ENCODE measurements around the gene ACE2. TPM values are rescaled to one million over a fixed set of nuclear protein-coding genes. Genes with fewer than 3 reads are reported as not detected.

The ACE2 gene
- total RNA-seq, 1 donor from 2014 or later: not detected

DNA sequence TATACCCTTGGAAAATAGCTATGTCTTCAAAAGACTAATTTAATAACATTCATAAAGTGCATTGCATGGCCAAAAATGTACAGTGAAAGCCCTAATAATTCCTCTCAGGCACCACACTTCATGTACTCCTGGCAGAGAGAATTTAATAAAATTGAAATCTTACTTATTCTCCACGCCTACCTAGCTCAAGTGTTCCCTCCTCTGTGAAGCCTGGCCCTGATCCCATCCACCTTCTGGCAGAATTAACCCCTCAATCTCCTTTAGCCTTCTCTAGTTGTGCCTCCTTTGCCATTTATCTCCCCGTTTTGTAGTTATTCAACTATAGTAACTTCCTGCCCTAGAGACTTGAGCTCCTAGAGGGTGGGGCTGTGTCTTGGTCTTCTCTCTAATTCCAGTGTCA lies 26.7 kb downstream of the ACE2 start:
- DNase-seq: no peak

DNA sequence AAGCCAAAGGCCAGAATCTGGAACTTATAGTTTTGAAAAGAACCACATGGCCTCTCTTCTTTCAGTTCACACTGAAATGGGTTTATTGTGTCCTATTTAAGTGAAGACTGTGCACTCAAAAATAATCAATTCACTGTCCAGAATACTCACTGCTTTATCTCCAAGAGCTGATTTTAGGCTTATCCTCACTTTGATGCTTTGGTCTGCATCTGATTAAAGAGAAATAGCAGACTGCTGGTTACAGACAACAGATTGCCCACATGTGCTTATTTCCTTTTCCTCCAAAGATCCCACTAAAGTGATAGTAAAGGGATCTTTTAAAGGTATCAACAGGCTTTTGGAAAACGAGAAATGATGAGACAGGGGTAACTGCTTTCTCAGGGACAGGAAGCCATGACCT lies 30.6 kb downstream of the ACE2 start:
- no peak for DNase-seq

DNA sequence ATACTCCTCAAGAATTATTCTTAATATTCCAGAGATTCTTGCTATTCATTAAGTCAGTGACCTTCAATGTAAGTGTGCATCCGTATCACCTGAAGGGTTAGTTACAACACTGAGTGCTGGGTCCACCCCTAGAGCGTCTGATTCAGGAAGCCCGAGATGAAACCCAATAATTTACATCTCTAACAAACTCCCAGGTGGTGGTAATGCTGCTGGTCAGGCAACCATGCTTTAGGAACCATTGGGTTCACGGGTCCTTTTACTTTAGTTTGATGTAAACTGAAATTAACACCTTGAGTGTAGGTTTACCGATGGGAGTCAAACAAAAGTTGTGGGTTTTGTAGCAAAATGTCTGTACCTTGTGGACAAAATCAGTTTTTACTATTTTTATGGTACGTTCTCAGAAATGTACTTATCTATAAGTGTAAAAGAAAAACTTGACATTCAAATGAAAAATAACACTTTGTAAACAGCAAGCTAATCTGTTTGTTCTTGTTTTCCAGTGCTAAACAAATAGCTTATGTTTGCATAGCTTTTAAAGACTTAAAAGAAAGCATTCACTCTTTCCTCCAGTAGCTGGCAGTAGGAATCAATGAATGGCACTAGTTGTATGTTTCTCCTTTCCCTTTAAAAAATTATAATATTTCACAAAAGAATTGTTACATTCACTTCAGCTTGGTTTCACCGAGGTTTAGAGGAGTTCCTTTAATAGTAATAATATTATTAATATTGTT lies 32.7 kb downstream of the ACE2 start:
- no peak for DNase-seq

DNA sequence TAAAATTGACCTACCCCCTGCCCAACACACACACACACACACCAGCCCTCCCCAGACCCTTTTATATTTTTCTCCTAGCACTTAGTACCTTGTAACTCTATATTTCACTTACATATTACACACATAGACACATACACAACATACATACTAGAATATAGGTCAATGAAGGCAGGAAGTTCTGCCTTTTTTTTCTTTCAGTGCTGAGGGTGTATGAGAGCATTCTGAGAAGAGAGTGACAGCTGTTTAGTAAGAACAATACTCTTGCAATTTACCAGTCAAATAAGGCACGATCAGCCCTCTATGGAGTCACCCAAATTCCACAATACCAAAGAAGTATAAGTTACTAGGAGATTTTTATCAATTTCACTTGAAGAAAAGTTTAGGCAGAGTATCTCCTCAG lies 33.5 kb downstream of the ACE2 start:
- no peak for DNase-seq

DNA sequence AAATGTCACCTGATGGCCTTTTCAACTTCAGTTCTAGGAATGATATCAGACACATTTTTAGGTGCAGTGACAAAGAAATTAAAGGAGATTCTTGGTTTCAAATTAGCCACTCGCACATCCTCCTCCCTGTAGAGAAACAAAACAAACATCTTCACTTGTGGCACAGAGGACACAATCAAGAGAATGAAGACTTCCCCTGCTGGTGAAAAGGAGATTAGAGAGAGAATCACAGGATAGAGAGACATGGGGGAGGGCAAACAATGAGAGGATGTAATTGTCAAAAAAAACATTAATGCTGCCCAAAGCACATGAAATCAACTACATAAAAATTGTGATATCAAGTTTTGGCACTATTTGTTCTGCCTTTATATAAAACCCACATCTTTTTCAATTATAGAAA lies 34.5 kb downstream of the ACE2 start:
- DNase-seq: no peak

DNA sequence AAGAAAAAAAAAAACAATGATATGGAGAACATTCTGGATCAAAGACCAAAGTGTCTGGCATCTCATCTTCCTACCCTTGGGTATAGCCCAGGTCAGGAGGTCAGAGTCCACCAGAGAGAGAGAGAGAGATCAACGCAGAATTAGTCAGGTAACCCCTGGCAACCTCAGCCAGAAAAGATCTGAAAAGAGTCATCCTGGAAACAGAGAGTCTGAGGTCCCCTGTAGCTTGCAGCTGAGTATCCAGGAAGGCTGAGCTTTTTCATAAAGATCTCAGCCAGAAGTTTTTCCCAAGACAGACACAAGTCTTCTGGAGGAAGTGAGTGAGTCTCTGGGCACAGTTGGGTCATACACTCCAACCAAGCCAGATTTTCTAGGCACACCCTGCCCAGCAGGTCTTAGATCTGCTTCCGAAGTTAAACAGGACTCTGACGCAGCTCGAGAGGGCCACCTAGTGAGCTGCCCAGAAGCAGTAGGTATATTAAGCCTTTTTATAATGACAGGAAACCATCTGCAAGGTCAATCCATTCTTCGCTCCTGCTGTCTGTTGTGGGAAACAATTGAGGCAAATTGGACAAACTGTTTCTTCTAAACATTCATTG lies 35.7 kb downstream of the ACE2 start:
- DNase-seq: peak; percentile 11

DNA sequence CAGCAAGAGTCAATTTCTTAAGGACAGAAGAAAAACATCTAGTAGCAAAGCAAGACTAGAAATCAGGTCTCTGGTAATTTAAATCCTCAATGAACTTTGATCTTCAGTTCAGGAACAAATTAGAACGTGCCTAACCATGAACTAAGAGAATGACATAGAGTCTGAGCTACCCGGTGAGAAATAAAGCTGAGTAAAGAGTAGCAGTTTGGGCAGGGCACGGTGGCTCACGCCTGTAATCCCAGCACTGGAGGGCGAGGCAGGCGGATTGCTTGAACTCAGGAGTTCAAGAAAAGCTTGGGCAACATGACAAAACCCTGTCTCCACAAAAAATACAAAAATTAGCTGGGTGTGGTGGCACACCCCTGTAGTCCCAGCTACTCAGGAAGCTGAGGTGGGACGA lies 37.7 kb downstream of the ACE2 start:
- no peak for DNase-seq

DNA sequence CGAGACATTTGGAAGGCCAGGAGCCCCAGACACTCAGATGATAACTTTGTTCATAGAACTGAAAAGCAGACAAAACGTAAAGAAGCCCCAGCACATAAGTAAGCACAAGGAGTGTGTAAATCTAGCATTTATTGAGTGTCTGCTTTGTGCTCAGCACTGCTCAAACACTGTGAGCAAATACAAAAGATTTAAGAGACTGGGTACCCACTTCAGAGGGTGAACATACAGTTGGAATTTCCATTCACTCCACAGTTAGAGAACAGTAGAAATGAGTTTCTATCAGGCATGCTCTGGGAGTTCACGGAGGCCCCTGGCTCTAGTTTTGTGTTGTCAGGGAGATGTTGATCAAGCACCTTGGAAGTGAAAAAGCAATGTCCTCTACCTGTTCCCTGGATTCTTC lies 39.8 kb downstream of the ACE2 start:
- DNase-seq: no peak

DNA sequence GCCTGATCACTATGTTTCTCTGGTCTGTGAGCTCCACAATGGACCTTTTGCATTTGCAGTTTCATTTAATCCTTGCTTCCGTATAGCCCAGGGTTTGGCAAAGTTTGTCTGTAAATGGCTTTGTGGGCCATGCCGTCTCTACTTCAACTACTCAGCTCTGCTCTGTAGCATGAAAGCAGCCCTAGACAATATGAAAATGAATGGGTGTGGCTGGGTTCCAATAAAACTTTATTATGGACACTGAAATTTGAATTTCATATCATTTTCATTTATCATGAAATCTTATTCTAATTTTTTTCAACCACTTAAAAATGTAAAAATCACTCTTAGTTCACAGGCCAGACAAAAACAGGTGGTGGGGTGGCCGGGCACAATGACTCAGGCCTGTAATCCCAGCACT lies 41.5 kb downstream of the ACE2 start:
- DNase-seq: no peak

DNA sequence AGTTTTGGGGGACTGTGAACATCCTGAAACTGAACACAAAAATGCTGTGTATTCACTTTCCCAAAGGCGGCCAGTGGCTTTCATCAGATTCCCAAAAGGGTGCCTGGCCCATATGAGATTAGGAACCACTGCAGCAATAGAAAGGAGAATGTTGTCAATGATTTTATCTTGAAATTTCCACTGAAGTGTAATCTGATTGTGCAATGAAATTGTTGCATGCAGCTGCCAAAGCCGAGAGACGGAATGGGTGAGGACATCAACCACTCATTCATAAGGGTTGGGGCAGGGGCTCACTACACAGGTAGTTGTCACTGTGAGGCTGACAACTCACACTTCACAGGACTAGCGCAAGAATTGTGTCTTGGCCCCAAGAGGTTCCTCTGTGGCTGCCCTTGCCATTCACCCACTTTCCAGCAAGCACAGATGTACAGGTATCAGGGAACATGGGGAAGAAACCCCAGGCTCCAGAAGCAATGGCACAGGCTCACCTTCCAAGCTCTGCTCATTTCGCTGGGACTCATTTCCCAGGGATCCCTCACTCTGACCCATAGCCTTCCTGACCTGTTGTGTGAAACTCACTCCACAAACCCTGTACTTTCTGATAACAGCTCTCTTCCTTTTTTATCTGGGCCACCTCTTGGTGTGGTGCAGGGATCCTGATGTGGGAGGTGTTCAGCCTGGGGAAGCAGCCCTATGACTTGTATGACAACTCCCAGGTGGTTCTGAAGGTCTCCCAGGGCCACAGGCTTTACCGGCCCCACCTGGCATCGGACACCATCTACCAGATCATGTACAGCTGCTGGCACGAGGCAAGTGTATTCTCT lies 51.4 kb downstream of the ACE2 start:
- DNase-seq: no peak

DNA sequence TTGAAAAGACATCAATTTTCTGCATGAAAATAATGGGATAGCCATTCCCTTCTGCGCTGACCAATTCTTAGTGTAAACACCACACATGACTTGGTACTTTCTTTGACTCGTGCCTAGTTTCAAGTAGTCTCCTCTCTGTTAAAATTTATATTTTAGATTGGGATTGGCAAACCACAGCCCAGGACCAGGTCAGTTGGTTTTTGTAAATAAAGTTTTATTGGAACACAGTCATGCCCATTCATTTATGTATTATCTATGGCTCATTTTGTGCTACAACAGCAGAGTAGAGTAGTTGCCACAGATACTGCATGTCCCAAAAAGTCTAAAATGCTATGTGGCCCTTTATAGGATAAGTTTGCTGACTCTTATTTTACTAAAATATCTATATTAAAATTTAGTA lies 53.4 kb downstream of the ACE2 start:
- no peak for DNase-seq

DNA sequence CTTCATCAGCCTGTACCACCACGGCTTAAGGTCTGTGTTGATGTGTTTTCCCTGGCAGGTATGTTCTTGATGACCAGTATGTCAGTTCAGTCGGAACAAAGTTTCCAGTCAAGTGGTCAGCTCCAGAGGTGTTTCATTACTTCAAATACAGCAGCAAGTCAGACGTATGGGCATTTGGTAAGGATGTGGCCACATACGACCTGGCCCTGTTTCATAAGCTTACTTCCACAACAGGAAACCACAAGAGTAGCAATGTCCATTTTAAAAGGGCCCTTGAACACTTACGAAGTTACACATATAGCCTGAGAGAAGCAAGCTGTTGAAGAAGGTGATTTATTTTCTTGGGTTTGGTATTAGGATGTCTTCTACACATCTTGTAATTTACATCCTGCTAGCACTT lies 54.0 kb downstream of the ACE2 start:
- no peak for DNase-seq

DNA sequence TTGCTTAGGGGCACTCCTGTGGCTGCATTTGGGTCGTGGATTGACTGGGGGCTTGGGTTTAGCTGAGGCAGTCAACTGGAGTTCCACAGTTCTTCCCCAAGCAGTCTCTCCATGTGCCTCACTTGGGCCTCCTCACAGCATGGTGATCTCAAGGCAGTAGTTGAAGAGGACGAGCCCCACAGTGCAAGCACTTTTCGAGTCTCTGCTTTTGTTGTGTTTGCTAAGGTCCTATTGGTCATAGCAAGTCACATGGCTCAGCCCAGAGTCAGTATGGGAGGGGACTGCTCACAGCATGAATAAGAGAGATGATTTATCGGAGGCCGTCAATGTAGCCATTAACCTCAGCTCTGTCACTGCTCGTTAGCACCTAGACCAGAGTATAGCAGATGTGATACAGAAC lies 70.4 kb downstream of the ACE2 start:
- no peak for DNase-seq

DNA sequence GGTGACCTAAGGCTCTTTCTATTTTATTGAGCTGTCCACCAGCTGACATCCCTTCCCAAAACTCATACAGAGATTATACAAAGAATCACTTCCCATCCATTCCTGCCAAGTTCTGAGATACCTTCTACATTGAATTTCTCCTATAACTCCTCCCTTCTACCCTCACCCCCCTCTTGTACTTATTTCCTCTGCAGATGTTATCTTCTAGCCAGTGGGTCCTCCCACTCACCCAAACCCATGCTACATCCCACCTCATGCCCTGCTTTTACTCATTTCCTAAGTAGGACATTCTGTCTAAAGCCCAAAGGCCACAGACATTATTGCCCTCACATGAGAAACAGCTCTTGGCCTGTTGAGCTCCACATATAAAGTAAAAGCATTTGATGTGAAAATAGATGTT lies 71.6 kb downstream of the ACE2 start:
- DNase-seq: no peak

DNA sequence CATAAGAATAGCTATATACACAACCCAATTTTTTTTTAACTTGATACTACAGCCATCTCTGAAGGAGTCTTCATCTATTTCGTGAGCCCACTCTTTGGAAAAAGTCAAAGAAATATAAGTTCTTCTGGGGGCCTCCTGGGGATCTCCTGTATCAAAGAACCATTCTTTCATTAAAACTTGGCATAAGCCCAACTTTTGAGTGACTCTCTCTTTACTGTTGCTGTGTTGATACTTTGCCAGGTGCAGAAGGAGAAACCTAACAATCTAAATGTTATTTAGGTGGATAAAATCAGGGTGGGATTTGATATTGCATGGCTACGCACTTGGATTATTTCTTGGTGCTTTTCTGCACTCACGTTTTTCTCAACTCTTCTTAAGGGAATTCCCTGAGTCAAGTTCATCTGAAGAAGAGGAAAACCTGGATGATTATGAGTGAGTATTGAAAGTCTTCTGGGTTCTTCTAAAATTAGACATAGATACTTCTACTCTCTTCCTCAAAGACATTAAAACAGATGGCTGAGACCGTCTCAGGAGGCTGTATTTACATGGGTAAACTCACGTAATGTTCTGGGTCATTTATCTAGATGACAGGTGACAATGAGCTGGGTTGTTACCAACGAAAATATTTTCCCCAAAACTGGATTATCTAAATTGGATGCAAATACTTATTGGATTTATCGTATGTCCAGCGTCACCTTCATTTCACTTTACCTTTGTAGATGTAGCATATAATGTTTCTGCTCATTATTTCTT lies 74.9 kb downstream of the ACE2 start:
- no peak for DNase-seq

DNA sequence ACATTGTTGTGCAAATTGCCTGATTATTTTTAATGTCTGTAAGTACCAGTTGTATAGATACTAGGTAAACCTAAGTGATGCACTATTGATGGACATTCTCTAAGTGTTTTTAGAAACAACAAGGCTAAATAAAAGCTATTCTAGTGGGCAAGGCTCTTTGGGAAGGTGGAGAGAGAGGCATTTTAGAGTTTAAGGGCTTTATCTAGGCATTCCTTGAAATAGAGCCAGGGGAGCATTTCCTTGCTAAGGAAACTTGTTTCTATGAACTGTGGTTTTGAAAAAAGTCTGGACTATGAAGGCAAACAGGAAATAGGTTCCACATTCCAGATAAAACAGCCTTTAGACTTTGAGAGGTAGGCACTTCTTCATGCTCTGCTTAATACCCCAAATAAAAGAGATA lies 76.3 kb downstream of the ACE2 start:
- no peak for DNase-seq

DNA sequence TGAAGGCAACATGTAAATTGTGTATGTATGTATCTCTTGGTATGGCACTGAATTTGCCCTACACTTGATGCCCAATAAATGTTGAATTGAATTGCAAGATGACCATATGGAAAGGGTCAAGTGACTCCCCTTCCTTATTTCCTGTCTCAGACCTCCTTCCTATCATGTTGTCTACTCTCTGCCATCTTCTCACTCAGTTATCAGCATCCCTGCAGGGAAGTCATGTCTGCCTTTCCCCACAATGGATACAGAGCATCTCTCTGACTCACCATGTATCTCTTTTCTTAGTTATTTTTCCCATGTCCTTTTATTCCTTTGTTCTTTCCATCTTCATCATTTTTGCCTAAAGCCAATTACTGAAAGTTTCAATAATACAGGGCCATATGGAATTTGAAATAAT lies 77.7 kb downstream of the ACE2 start:
- DNase-seq: no peak

DNA sequence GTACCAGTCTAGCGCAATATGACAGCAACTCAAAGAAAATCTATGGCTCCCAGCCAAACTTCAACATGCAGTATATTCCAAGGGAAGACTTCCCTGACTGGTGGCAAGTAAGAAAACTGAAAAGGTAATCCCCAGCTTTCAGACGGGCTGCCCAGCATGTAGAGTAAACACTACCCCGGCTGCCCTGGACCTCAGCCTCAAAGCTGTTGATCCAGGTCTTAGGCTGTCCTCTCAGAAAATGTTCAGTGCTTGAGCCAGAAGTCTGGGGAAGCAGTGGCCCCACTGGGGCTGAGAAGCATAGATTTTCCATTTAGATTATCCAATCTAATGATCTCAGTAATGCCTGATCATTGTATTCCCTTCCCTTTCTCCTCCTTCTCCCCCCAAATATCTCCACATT lies 78.3 kb downstream of the ACE2 start:
- DNase-seq: no peak

DNA sequence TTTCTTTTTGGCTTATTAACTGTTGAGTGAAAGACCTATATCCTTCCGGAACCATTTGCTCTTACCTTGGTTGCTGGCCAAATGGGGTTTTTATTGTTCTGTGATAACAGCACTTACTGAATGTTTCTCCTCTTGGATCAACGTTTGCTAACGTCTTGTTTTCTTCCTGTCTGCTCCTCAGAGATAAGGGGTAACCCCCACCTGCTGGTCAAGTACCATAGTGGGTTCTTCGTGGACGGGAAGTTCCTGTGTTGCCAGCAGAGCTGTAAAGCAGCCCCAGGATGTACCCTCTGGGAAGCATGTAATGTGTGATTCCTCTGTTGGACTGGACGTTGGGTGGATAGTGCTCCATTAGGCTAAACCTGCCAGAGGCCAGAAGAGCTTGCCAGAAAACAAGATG lies 84.8 kb downstream of the ACE2 start:
- no peak for DNase-seq

DNA sequence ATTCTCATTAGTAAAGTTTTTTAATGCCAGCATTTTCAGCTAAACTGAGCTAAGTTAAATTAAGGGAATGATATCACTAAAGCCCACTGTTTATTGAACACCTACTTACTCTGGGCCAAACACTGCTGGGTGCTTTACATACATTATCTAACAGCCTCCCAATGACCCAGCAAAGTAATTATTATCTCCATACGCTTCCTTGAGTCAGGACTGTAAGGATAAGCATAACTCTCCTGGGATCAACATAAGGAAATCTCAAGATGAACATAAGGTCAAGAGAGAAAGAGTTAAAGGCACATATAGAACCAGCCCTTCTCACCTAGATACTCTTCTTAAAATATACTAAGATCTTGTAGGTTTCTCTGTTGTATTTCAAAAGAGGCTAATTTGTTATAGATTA lies 86.5 kb downstream of the ACE2 start:
- DNase-seq: no peak

DNA sequence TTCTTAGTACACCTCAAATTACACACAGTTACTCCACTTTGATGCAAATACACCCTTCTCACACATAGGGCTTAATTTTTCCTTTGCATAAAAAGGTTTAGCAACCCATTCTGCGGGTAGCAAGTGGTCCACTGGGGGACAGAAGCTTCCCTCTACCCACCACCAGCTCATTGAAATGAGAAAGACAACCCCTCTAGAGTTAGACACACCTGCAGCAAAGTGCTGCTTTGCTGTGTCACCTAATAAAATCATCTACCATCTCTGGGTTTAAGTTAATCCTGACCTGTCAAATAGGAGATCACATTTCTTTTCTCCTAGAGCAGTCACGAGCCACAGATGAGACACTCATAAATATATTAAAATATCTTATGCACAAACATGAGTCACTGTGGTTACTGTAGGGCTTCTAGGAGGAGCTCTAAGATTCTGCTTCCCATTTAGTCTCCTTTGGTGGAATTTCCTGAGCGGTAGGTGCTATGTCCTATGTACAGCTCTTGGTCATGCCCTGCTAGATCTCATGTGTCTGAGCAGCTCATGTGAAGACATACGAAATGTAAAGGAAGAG lies 88.3 kb downstream of the ACE2 start:
- no peak for DNase-seq

DNA sequence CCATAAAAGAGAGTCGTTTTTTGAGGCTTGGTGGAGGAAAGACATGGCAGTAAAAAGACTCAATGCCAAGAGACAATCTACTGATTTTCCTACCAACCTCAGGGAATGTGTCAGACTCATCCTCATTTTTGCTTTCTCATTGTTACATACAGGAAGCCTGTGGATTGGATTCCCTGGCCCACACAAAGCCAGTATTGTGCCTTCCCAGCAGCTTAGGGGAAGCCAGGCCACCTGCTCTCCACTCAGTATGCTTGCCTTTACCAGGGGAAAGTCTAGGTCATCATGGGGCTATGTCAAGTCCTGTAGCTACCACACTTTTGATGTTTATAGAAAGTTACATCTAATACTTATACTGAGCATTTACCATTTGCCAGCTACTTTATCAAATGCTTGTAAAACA lies 89.2 kb downstream of the ACE2 start:
- no peak for DNase-seq
